ENCODE results near the gene ZNF136. TPM values are rescaled to one million over a fixed set of nuclear protein-coding genes. Genes with fewer than 3 reads are reported as not detected.

The ZNF136 gene
- total and polyA plus RNA-seq, 2 of the 13 experiments (the other 11 are each of a cell fraction or from before 2014, with no cell fraction given) = 2.5 to 10.2 TPM

GRCh38 chr19:12156223-12157058 is 6.5 kb upstream of the ZNF136 start, which contains the start of gene ZNF625 (continued):
- TF ChIP-seq DMTF1 (CRISPR knock-in tag; IDR thresholded peaks at IDR 0.05) (0 out of 2 replicates have a peak, but pooled peaks have one; percentile 50), ZNF724P (CRISPR knock-in tag; IDR thresholded peaks at IDR 0.05; ENCODE audit: borderline replicate concordance) (no peak), MIER3 (CRISPR knock-in tag; IDR thresholded peaks at IDR 0.05; ENCODE audit: borderline replicate concordance) (peak; percentile 24; the same call in 1 of the 2 replicates), HDAC2 (CRISPR knock-in tag; IDR thresholded peaks at IDR 0.05) (no peak), SMAD1 (CRISPR knock-in tag; IDR thresholded peaks at IDR 0.05; ENCODE audit: borderline replicate concordance, low read depth) (peak; percentile 89; the same call in 1 of the 2 replicates), MLLT10 (CRISPR knock-in tag; IDR thresholded peaks at IDR 0.05) (no peak), YEATS4 (CRISPR knock-in tag; IDR thresholded peaks at IDR 0.05; ENCODE audit: borderline replicate concordance) (peak; percentile 69), ZNF234 (CRISPR knock-in tag; conservative IDR thresholded peaks at IDR 0.05) (no peak), PLSCR1 (CRISPR knock-in tag; IDR thresholded peaks at IDR 0.05; ENCODE audit: borderline replicate concordance) (no peak), LCORL (IDR thresholded peaks at IDR 0.05) (no peak), LCORL (CRISPR knock-in tag; IDR thresholded peaks at IDR 0.05) (peak; percentile 45), PRDM15 (CRISPR knock-in tag; IDR thresholded peaks at IDR 0.05) (0 out of 2 replicates have a peak, but pooled peaks have one; percentile 34), ZNF207 (IDR thresholded peaks at IDR 0.05; ENCODE audit: borderline replicate concordance) (no peak), PAXIP1 (CRISPR knock-in tag; conservative IDR thresholded peaks at IDR 0.05) (0 out of 2 replicates have a peak, but pooled peaks have one; percentile 34), PRPF4 (IDR thresholded peaks at IDR 0.05; ENCODE audit: low read depth, low read length, poor library complexity, severe bottlenecking) (no peak), RXRA (CRISPR knock-in tag; IDR thresholded peaks at IDR 0.05) (no peak), THAP11 (CRISPR knock-in tag; IDR thresholded peaks at IDR 0.05) (peak; percentile 32), ZNF737 (CRISPR knock-in tag; IDR thresholded peaks at IDR 0.05; ENCODE audit: borderline replicate concordance) (0 out of 2 replicates have a peak, but pooled peaks have one; percentile 55), RFXAP (CRISPR knock-in tag; IDR thresholded peaks at IDR 0.05; ENCODE audit: borderline replicate concordance) (peak; percentile 66; the same call in 1 of the 2 replicates)

All from HepG2 (cell line).